SHP77 (cell line): ENCODE data around the gene CALR3.
"Not testable (repeated sequence)": the region's sequence is repeated elsewhere in the genome, so short reads cannot be mapped to it uniquely, and the experiment has no call there.

Source experiments
- DNase-seq, 2 experiments: peaks; one replicate each; lab custom pipeline; 2025; lab: John Stamatoyannopoulos, UW

CALR3 gene

GRCh38 chr19:16495982-16496612 is at the start of gene CALR3, which contains the start of gene C19orf44:
Gene CALR3 (minus strand): TSS chr19:16496167. CDS start chr19:16496129, 38 bp downstream.
Gene C19orf44 (plus strand): TSS chr19:16496394. CDS start chr19:16500793, 4,399 bp downstream.
- peak; percentile 100 for DNase-seq

- no peak for DNase-seq
These were observed 48.7 kb upstream of the CALR3 start for GRCh38 chr19:16544473-16545231.

- DNase-seq: not testable (repeated sequence)
These were observed 47.8 kb upstream of the CALR3 start for GRCh38 chr19:16543734-16544133.

- no peak for DNase-seq
These were observed 47.0 kb upstream of the CALR3 start for GRCh38 chr19:16542910-16543472.

- peak; percentile 94 to 97 for DNase-seq
These were observed 46.3 kb upstream of the CALR3 start, which contains the start of gene CHERP for GRCh38 chr19:16542045-16542909. Gene CHERP (minus strand): TSS chr19:16542437. CDS start chr19:16542378, 59 bp downstream.

GRCh38 chr19:16541526-16542044 is 45.6 kb upstream of the CALR3 start:
- no peak for DNase-seq

GRCh38 chr19:16540948-16541347 is 45.0 kb upstream of the CALR3 start:
- no peak for DNase-seq

- no peak for DNase-seq
These were observed 41.1 kb upstream of the CALR3 start for GRCh38 chr19:16537111-16537510.

GRCh38 chr19:16536130-16536529 is 40.2 kb upstream of the CALR3 start:
- no peak for DNase-seq

- no peak for DNase-seq
These were observed 39.4 kb upstream of the CALR3 start for GRCh38 chr19:16535381-16535780.

GRCh38 chr19:16532440-16533234 is 36.7 kb upstream of the CALR3 start:
- no peak for DNase-seq

- DNase-seq: no peak
These were observed 35.4 kb upstream of the CALR3 start for GRCh38 chr19:16531380-16531669.

- no peak for DNase-seq
These were observed 34.8 kb upstream of the CALR3 start for GRCh38 chr19:16530540-16531379.

GRCh38 chr19:16529466-16530144 is 33.6 kb upstream of the CALR3 start:
- DNase-seq: no peak

GRCh38 chr19:16527971-16528521 is 32.1 kb upstream of the CALR3 start:
- peak in 1 of 2 experiments; percentile 13 for DNase-seq

- DNase-seq: no peak
These were observed 31.5 kb upstream of the CALR3 start for GRCh38 chr19:16527334-16527935.

GRCh38 chr19:16525751-16526481 is 29.9 kb upstream of the CALR3 start:
- DNase-seq: no peak
